NT2/D1 (cell line): Measurements from ENCODE around the gene PLPPR2.

Experiments
- DNase-seq: peaks from one replicate; pipeline ENCODE4 v3.0.0-alpha.2; 2011; ENCODE audit warnings: low read depth, low spot score
- H3K27me3 ChIP-seq: 2 replicates; pipeline ENCODE4 v1.6.0; 2011; ENCODE audit warnings: mild to moderate bottlenecking; ENCODE audit not compliant: insufficient read length, insufficient read depth
- H3K36me3 ChIP-seq: 2 replicates; pipeline ENCODE4 v1.6.1; 2011; ENCODE audit warnings: mild to moderate bottlenecking, low read length, mixed read lengths; ENCODE audit not compliant: insufficient read depth, insufficient read length
- H3K4me1 ChIP-seq: 2 replicates; pipeline ENCODE4 v1.5.1; 2011; ENCODE audit not compliant: insufficient read depth, insufficient read length
- H3K4me3 ChIP-seq: 2 replicates; pipeline ENCODE4 v1.5.1; 2011; ENCODE audit warnings: low read depth; ENCODE audit not compliant: insufficient read length
- H3K9ac ChIP-seq: 2 replicates; pipeline ENCODE4 v1.6.0; 2011; ENCODE audit warnings: low read depth; ENCODE audit not compliant: insufficient read length
- H3K9me3 ChIP-seq: 2 replicates; pipeline ENCODE4 v1.5.1; 2011; ENCODE audit warnings: mild to moderate bottlenecking, low read length; ENCODE audit not compliant: insufficient read depth
- SUZ12 ChIP-seq: IDR thresholded peaks from 2 replicates; pipeline ENCODE4 v1.6.1; 2011; ENCODE audit not compliant: insufficient read length, insufficient read depth; ENCODE audit errors: extremely low read depth
- YY1 ChIP-seq: IDR thresholded peaks from 2 replicates; pipeline ENCODE4 v1.6.1; 2011; ENCODE audit not compliant: insufficient read length, insufficient read depth
- ZNF274 ChIP-seq: IDR thresholded peaks from 2 replicates; pipeline ENCODE4 v1.6.1; 2011; ENCODE audit warnings: mild to moderate bottlenecking, low read depth, low read length

The PLPPR2 gene

DNA sequence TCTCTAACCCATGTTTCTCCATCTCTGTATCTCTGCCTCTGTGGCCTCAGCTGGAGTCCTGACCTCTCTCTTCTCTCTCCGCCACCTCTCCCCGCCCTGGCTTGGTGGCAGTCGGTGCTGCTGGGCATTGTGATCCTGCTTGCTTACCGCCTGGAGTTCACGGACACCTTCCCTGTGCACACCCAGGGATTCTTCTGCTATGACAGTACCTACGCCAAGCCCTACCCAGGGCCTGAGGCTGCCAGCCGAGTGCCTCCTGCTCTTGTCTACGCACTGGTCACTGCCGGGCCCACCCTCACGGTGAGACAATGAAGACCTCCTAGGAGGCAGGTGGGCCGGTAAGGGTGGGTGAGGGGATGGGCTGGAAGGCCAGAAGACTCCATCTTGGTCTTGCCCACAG is 4.2 kb downstream of the PLPPR2 start:
- no peak for TF ChIP-seq ZNF274
- TF ChIP-seq YY1, result no peak
- TF ChIP-seq SUZ12, result no peak
- DNase-seq, result no peak
- no peak overlapping the region for H3K4me3 ChIP-seq

GRCh38 chr19:11361037-11361770 is 6.0 kb downstream of the PLPPR2 start:
- Histone ChIP-seq H3K9me3 (no peaks in the 10 kb centered on the region), H3K36me3 (peaks cover 18% of the 10 kb centered on the region), H3K9ac (no peak overlapping the region), H3K4me3 (no peak overlapping the region), H3K4me1 (peaks cover 18% of the 10 kb centered on the region), H3K27me3 (peaks cover 4% of the 10 kb centered on the region)
- no peak for DNase-seq
- TF ChIP-seq YY1 (no peak), SUZ12 (no peak), ZNF274 (no peak)

More for the DNA sequence above, 4.2 kb downstream of the PLPPR2 start:
- peaks cover 8% of the 10 kb centered on the region for H3K36me3 ChIP-seq
- peaks cover 10% of the 10 kb centered on the region for H3K27me3 ChIP-seq
- no peak overlapping the region for H3K9ac ChIP-seq
- H3K4me1 ChIP-seq, result peaks cover 24% of the 10 kb centered on the region
- no peaks in the 10 kb centered on the region for H3K9me3 ChIP-seq

DNA sequence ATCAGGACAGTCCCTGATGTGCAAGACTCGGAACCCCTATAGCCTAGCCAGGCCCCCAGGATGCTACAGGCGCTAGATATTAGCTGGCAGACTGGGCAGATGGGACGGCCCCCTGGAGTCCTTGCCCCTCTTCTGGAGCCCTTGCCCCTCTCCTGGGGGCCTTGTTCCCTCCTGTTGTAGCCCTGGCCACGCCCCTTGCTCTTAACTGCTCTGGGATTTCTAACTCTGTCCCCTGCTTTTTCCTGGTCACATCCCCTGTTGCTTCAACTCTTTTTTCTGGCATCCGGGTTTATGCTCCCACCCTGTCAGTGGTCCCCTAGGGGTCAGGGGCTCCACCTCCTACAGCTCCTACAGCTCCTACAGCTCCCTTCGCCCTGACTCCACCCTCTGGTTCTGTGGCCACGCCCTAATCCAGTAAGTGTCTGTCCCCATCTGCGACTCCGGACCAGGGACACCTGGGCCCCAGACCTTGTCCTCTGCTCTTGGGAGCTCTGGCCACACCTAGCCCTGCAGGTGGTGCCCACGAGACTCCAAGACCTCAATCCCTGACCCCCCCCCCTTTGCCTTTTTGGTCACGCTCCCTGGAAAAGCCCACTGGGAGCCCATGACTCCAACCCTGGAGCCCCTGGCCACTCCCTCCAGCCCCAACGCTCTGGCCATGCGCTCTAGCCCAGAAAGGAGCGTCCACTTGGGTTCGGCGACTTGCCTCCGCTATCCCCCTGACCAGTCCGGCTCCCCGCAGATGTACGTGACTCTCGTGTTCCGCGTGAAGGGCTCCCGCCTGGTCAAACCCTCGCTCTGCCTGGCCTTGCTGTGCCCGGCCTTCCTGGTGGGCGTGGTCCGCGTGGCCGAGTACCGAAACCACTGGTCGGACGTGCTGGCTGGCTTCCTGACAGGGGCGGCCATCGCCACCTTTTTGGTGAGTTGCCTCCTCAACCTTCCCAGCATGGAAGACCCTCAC is 6.8 kb downstream of the PLPPR2 start:
- Histone ChIP-seq H3K4me1 (peaks cover 14% of the 10 kb centered on the region), H3K27me3 (no peaks in the 10 kb centered on the region), H3K9me3 (no peaks in the 10 kb centered on the region), H3K36me3 (peaks cover 18% of the 10 kb centered on the region), H3K4me3 (no peak overlapping the region), H3K9ac (no peak overlapping the region)
- no peak for DNase-seq
- TF ChIP-seq ZNF274, result no peak
- TF ChIP-seq SUZ12, result no peak
- TF ChIP-seq YY1, result no peak

DNA sequence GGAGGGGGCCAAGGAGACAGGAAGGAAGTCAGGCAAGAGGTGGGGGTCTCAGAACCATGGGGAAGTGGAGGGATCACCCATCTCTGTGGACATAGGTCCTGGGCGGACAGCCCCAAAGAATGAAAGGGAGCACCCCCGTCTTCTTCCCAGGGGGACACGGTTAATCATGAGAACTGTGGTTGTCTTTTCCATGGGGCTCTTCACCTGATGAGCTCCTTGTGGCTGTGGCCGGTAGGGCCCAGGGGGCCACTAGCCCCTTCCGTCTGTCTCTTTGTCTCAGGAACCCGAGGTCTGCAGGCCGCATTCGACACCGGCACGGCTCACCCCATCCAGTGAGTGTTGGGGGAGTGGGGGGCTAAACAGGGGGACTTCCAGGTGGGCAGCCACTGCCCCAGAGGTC is 8.6 kb downstream of the PLPPR2 start:
- DNase-seq, result no peak
- Histone ChIP-seq H3K4me3 (no peak overlapping the region), H3K4me1 (peaks cover 17% of the 10 kb centered on the region), H3K36me3 (peaks cover 22% of the 10 kb centered on the region), H3K9me3 (no peaks in the 10 kb centered on the region), H3K27me3 (no peaks in the 10 kb centered on the region), H3K9ac (no peak overlapping the region)
- TF ChIP-seq YY1 (no peak), SUZ12 (no peak), ZNF274 (no peak)

DNA sequence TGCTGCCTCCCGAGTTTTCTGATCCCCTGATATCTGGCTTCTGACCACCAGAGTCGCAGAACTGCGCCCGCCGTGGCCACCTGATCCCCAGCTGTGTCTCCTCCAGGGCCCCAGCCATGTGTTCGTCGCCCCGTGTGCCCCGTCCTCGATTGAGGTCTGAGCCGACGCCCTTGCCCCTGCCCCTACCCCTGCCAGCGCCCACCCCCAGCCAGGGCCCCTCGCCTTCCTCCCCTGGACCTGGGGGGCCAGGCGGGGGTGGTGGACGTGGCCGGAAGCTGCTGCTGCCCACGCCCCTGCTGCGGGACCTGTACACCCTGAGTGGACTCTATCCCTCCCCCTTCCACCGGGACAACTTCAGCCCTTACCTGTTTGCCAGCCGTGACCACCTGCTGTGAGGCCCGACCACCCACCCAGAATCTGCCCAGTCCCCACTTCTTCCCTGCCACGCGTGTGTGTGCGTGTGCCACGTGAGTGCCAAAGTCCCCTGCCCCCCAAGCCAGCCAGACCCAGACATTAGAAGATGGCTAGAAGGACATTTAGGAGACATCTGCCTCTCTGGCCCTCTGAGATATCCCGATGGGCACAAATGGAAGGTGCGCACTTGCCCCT is 9.2 kb downstream of the PLPPR2 start:
- no peak for TF ChIP-seq YY1
- no peak for TF ChIP-seq ZNF274
- TF ChIP-seq SUZ12, result no peak
- Histone ChIP-seq H3K9me3 (no peaks in the 10 kb centered on the region), H3K4me3 (no peak overlapping the region), H3K27me3 (no peaks in the 10 kb centered on the region), H3K9ac (no peak overlapping the region), H3K4me1 (peaks cover 17% of the 10 kb centered on the region), H3K36me3 (peaks cover 22% of the 10 kb centered on the region)
- no peak for DNase-seq

DNA sequence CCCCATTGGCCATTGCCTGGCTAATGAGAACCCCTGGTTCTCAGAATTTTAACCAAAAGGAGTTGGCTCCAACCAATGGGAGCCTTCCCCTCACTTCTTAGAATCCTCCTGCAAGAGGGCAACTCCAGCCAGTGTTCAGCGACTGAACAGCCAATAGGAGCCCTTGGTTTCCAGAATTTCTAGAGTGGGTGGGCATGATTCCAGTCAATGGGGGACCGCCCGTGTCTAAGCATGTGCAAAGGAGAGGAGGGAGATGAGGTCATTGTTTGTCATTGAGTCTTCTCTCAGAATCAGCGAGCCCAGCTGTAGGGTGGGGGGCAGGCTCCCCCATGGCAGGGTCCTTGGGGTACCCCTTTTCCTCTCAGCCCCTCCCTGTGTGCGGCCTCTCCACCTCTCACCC is 9.7 kb downstream of the PLPPR2 start:
- peaks cover 18% of the 10 kb centered on the region for H3K36me3 ChIP-seq
- no peaks in the 10 kb centered on the region for H3K27me3 ChIP-seq
- no peak for DNase-seq
- no peak overlapping the region for H3K9ac ChIP-seq
- TF ChIP-seq YY1 (no peak), SUZ12 (no peak), ZNF274 (no peak)
- H3K4me1 ChIP-seq, result peaks cover 17% of the 10 kb centered on the region
- H3K9me3 ChIP-seq, result no peaks in the 10 kb centered on the region
- H3K4me3 ChIP-seq, result no peak overlapping the region

GRCh38 chr19:11365557-11366117 is 10.4 kb downstream of the PLPPR2 start:
- no peak for TF ChIP-seq ZNF274
- TF ChIP-seq YY1, result no peak
- no peak for TF ChIP-seq SUZ12
- Histone ChIP-seq H3K9ac (no peak overlapping the region), H3K36me3 (peaks cover 18% of the 10 kb centered on the region), H3K4me1 (peaks cover 17% of the 10 kb centered on the region), H3K9me3 (no peaks in the 10 kb centered on the region), H3K27me3 (no peaks in the 10 kb centered on the region), H3K4me3 (no peak overlapping the region)
- DNase-seq, result no peak
